Posterior vena cava (tissue), 2 donors: ENCODE measurements around the gene TBCA. TPM values are rescaled to one million over a fixed set of nuclear protein-coding genes. Genes with fewer than 3 reads are reported as not detected.

Experiments
- DNase-seq: peaks from one replicate; pipeline ENCODE4 v3.0.0-alpha.2; 2020; ENCODE audit warnings: low spot score
- intact Hi-C, 2 donors: fragments of 100-400 bp; cut with DNase I; formaldehyde crosslinking; loops; one replicate each; pipeline versions ENCODE4 v1.14.1 to v1.14.2; 2022 to 2023
- long read RNA-seq, 2 donors: library from polyadenylated mRNA; unstranded; transcript quantifications; one replicate each; pipeline ENCODE4 v2.0.0, GENCODE V29; 2020 to 2021
- total RNA-seq, 2 donors: library from RNA; stranded (reverse); fragmentation: NEBNext Ultra II Directional; extraction: Animal tissue kit (Norgen Biotek cat#: 25700); gene quantifications; one replicate each; pipeline ENCODE4 v1.2.1, GENCODE V29; 2021
- donor health status: DM: yes; HTN: yes; CAD: no.
- donor health status: DM: yes; HTN: yes; CAD: no.

TBCA gene
- total RNA-seq = 100 to 1,000 TPM; 111 to 133 TPM
- long read RNA-seq, donor 1, transcript TBCA-202 (4 exons, 683 nt) = major isoform, 10 of 15 reads
- long read RNA-seq, donor 1, partial matches to known transcripts = 1 of 15 reads
- long read RNA-seq, donor 1, other reads (novel, unspliced or antisense) = 4 of 15 reads
- long read RNA-seq, donor 2, transcript TBCA-202 (4 exons, 683 nt) = major isoform, 14 of 25 reads
- long read RNA-seq, donor 2, partial matches to known transcripts = 1 of 25 reads
- long read RNA-seq, donor 2, other reads (novel, unspliced or antisense) = 8 of 25 reads

- intact Hi-C loops = no loop called here
- peak; percentile 96 for DNase-seq
Observed at GRCh38 chr5:77775790-77776553, at the start of gene TBCA. TSS of gene TBCA (minus strand) at chr5:77776339. CDS start at chr5:77776257, 82 bp downstream.

DNA sequence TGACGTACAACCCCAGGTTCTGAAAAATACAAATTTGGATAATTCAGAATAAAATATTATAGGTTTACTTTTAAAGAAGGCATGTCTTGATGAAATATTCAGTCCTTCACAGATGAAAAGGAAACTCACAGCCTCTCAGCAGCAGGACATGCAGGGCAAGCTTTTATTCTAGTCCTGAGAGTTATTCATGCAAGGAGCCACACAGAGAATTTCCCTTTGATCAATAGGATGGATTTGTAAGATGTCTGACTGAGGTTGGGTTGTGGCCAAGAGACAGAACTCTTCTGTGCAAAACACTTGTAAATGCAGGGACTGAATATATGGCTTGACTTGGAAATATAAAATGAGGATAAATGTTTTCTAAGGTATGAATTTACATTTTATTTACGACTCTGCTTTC lies 48.8 kb upstream of the TBCA start:
- intact Hi-C loops = no loop called here
- no peak for DNase-seq

DNA sequence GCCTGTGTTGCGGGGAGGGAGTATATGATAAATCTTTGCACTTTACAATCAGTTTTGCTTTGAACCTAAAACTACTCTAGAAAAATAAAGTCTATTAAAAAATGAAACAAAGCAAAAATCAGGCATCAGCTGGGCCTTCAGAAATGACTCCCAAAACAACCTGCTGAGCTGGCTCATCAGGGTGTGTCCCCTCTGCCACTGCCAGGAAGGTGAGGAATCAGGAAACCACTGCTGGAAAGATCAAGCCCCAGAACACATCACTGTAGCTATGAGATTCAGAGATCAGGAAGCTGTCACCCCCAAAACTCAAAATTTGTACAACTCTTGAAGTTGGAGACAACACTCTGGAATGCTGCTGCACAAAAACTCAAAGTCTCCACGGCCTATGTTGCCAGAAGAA lies 40.5 kb upstream of the TBCA start:
- no peak for DNase-seq
- intact Hi-C loops = no loop called here

DNA sequence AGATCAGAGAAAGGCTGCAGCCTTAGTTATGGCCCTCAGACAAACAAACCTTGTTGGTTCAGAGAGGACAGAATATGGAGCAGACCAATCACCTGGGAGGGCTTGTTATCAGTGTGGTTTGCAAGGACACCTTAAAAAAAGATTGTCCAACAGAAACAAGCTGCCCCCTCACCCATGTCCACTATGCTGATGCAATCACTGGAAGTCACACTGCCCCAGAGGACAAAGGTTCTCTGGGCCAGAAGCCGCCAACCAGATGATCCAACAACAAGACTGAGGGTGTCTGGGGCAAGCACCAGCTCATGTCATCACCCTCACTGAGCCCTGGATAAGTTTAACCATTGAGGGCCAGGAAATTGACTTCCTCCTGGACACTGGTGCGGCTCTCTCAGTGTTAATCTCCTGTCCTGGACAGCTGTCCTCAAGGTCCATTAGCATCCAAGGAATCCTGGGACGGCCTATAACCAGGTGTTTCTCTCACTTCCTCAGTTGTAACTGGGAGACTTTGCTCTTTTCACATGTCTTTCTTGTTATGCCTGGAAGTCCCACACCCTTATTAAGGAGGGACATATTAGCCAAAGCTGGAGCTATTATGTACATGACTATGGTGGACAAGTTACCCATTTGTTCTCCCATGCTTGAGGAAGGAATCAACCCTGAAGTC lies 36.9 kb upstream of the TBCA start:
- intact Hi-C loops = loop anchor here in 1 of 2 donors (5.0 kb wide), 1 partner anchor 34 kb away; no protein-coding TSS in a partner anchor
- DNase-seq = no peak

DNA sequence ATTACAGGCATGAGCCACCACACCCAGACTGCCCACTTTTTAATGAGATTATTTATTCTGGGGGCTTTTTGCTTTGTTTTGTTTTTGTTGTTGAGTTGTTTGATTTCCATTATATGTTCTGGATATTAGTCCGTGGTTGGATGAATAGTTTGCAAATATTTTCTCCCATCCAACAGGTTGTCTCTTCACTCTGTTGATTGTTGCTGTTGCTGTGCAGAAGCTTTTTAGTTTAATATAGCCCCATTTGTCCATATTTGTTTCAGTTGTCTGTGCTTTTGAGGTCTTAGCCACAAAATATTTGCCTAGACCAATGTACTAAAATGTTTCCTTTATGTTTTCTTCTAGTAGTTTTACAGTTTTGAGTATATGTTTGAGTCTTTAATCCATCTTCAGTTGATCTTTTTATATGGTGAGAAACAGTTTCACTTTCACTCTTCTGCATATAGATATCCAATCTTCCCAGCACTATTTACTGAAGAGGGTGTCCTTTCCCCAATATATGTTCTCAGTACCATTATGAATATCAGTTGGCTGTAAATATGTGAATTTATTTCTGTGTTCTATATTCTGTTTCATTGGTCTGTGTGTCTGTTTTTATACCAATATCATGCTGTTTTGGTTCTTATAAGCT lies 30.2 kb upstream of the TBCA start:
- DNase-seq = no peak
- intact Hi-C loops = no loop called here

DNA sequence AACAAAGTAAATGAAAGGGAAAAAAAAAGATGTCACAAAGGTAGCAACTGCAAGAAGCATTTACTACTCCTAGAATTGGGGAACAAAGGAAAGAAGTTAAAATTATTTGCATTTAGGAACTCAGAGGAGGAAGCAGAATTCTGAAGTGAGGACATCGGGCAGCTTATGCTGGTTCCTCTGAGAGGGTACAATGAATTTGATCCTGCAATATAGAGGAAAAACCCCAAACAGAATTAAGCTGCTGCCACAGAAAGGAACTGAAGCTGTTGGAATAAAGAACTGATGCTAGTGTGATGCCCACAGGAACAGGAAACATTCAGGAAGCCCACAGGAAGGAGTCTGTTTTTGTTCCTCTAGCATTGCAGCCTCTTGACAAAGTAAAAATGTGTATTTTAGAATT lies 22.3 kb upstream of the TBCA start:
- DNase-seq = no peak
- intact Hi-C loops = no loop called here

DNA sequence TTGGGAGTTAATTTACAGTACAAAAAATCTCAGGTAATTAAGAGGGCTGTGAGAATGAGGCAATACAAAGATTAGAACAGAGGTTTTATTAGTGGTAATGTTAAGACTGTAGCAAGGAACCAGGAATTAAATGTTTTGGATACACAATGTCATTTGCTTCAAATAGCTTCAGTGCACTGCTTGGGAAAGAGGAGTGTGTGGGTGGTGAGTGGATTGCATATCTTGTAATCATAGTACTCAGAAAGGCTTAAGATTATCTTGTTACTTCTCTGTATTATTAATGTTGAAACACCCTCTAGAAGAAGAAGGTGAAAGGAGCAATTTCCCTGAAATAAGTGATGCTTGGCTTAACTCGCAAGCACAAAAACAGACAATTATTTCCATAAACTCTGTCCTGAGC lies 21.0 kb upstream of the TBCA start:
- no peak for DNase-seq
- intact Hi-C loops = no loop called here

- intact Hi-C loops = no loop called here
Observed at GRCh38 chr5:77795846-77796245, 19.7 kb upstream of the TBCA start.

GRCh38 chr5:77795268-77795667 lies 19.1 kb upstream of the TBCA start:
- intact Hi-C loops = no loop called here
- no peak for DNase-seq

More at GRCh38 chr5:77795846-77796245, 19.7 kb upstream of the TBCA start:
- no peak for DNase-seq

GRCh38 chr5:77791926-77792325 lies 15.8 kb upstream of the TBCA start:
- intact Hi-C loops = no loop called here
- no peak for DNase-seq

- intact Hi-C loops = no loop called here
- no peak for DNase-seq
Observed at GRCh38 chr5:77791356-77791755, 15.2 kb upstream of the TBCA start.

GRCh38 chr5:77785229-77785628 lies 9.1 kb upstream of the TBCA start:
- intact Hi-C loops = loop anchor here in 1 of 2 donors (10.0 kb wide), 1 partner anchor 550 kb away; no protein-coding TSS in a partner anchor
- DNase-seq = no peak

DNA sequence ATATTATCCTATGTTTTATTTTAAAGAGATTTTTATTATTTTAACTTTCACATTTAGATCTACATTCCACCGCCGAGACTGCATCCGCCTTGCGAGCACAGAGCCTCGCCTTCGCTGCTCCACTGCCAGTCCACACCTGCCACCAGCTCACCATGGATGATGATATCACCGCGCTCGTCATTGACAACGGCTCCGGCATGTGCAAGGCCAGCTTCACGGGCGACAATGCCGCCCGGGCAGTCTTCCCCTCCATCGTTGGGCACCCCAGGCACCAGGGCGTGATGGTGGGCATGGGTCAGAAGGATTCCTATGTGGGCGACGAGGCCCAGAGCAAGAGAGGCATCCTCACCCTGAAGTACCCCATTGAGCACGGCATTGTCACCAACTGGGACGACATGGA lies 8.6 kb upstream of the TBCA start:
- intact Hi-C loops = loop anchor here in 1 of 2 donors (10.0 kb wide), 1 partner anchor 550 kb away; no protein-coding TSS in a partner anchor
- DNase-seq = no peak

DNA sequence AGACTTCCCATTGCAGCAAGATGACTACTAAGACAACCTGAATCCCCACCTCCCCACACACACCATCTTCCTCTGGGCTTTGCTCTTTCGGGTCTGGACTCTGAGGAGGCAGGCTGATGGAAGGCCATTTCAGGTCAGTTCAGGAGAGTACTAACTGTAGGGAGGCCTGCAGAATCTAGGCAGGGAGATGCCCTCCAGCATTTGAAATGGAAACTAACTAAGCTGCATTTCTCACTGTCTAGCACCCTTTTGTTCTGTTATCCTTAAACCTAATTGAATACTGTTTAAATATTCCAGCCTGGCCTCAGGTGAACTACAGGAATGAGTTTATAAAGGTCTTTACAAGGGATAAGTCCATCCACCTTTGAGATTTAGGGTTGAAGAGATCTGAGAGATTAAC lies 4.9 kb upstream of the TBCA start:
- intact Hi-C loops = loop anchor here in 1 of 2 donors (10.0 kb wide), 1 partner anchor 546 kb away; no protein-coding TSS in a partner anchor
- DNase-seq = no peak

- intact Hi-C loops = no loop called here
- DNase-seq = no peak
Observed at GRCh38 chr5:77778881-77779438, 2.8 kb upstream of the TBCA start.

DNA sequence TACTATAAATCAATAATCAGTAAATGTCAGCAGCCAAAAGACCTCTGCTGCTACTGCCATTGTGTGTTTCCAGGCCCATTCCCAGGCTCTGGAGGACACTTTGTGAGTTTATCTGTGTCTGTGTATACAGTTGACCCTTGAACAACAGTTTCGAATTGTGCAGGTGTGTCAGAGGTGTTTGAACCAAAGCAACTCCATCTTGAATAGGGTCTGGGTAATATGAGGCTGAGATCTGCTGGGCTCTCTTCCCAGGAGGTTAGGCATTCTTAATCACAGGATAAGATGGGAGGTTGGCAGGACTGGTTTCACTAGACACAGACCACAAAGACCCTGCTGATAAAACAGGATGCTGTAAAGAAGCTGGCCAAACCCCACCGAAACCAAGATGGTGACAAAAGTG lies 2.3 kb upstream of the TBCA start:
- no peak for DNase-seq

DNA sequence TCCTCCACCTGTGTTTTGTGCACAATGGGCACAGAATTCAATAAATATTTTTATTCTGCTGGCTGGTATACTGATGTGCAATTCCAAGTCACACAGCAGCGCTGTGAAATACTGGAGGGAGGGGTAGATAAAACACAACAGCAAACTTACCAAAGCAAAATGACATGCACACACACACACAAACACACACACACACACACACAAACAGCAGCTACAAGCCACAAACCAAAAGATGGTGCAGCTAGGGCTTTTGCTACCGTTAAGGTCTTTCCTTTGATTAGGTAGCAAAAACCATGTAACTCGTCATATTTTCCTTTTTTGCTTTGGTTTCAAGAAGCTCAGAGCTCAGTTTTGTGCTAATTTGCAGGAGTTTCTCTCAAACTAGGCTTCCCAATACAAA lies 1.8 kb upstream of the TBCA start:
- no peak for DNase-seq
- intact Hi-C loops = no loop called here

More for the DNA sequence above, 2.3 kb upstream of the TBCA start:
- intact Hi-C loops = no loop called here

GRCh38 chr5:77777281-77777892 lies 1.2 kb upstream of the TBCA start:
- intact Hi-C loops = no loop called here

More at GRCh38 chr5:77777281-77777892, 1.2 kb upstream of the TBCA start:
- DNase-seq = no peak
